ENCODE measurements around the gene EDAR. TPM values are rescaled to one million over a fixed set of nuclear protein-coding genes. Genes with fewer than 3 reads are reported as not detected.

Gene EDAR
- total and polyA plus RNA-seq, 7 donors: 0.01 TPM; not detected in 6

- WGBS, 3 donors: 97 to 100% (median 97%) methylated on average over 5 of the region's 5 CpGs
- DNase-seq (no peak), ATAC-seq (no peak)
- Histone ChIP-seq H3K4me3 (no peak overlapping the region), H3K27me3 (ENCODE audit: insufficient read depth in 3 of 3, low read length in 2 of 3) (peaks cover 0 to 3% (median 0%) of the 10 kb centered on the region in 3 donors), H3K9me3 (no peaks in the 10 kb centered on the region), H3K4me1 (no peaks in the 10 kb centered on the region), H3K27ac (no peak overlapping the region), H3K36me3 (ENCODE audit: insufficient read depth in 1 of 2, low read depth in 1 of 2) (no peaks in the 10 kb centered on the region)
- TF ChIP-seq CTCF (IDR thresholded peaks at IDR 0.05): no peak
- intact Hi-C loops (cut with DNase I): no loop called here
Measured at GRCh38 chr2:109027702-109028101, 38.7 kb upstream of the EDAR start.

- ATAC-seq (no peak), DNase-seq (no peak)
- no peak for TF ChIP-seq CTCF (IDR thresholded peaks at IDR 0.05)
- no peaks in the 10 kb centered on the region for H3K9me3 ChIP-seq
- H3K27ac ChIP-seq: no peak overlapping the region
- H3K27me3 ChIP-seq (ENCODE audit: insufficient read depth in 3 of 3, low read length in 2 of 3): peaks cover 0 to 3% (median 0%) of the 10 kb centered on the region in 3 donors
- H3K4me3 ChIP-seq: no peak overlapping the region
- H3K36me3 ChIP-seq (ENCODE audit: insufficient read depth in 1 of 2, low read depth in 1 of 2): no peaks in the 10 kb centered on the region
- intact Hi-C loops (cut with DNase I): no loop called here
- 89 to 96% (median 94%) methylated on average over 3 of the region's 3 CpGs for WGBS, 3 donors
- no peaks in the 10 kb centered on the region for H3K4me1 ChIP-seq
Measured at GRCh38 chr2:109024477-109024876, 35.5 kb upstream of the EDAR start.

- ATAC-seq: no peak
- no peak overlapping the region for H3K4me3 ChIP-seq
Measured at GRCh38 chr2:109021895-109022300, 32.9 kb upstream of the EDAR start.

GRCh38 chr2:109020217-109020637 is 31.2 kb upstream of the EDAR start:
- no peaks in the 10 kb centered on the region for H3K4me1 ChIP-seq
- TF ChIP-seq CTCF (IDR thresholded peaks at IDR 0.05): no peak
- WGBS, 3 donors: 14 to 18% (median 16%) methylated on average over 7 of the region's 7 CpGs
- intact Hi-C loops (cut with DNase I): no loop called here
- no peak overlapping the region for H3K4me3 ChIP-seq
- no peak for ATAC-seq
- no peak for DNase-seq
- H3K27me3 ChIP-seq (ENCODE audit: insufficient read depth in 3 of 3, low read length in 2 of 3): no peaks in the 10 kb centered on the region
- H3K9me3 ChIP-seq: no peaks in the 10 kb centered on the region
- no peak overlapping the region for H3K27ac ChIP-seq
- H3K36me3 ChIP-seq (ENCODE audit: insufficient read depth in 1 of 2, low read depth in 1 of 2): no peaks in the 10 kb centered on the region

More at GRCh38 chr2:109021895-109022300, 32.9 kb upstream of the EDAR start:
- 87 to 93% (median 89%) methylated on average over 13 of the region's 13 CpGs for WGBS, 3 donors
- Histone ChIP-seq H3K4me1 (no peaks in the 10 kb centered on the region), H3K27me3 (ENCODE audit: insufficient read depth in 3 of 3, low read length in 2 of 3) (no peaks in the 10 kb centered on the region), H3K36me3 (ENCODE audit: insufficient read depth in 1 of 2, low read depth in 1 of 2) (no peaks in the 10 kb centered on the region), H3K27ac (no peak overlapping the region), H3K9me3 (no peaks in the 10 kb centered on the region)
- no peak for DNase-seq
- intact Hi-C loops (cut with DNase I): no loop called here
- no peak for TF ChIP-seq CTCF (IDR thresholded peaks at IDR 0.05)

GRCh38 chr2:109018452-109018851 is 29.4 kb upstream of the EDAR start:
- TF ChIP-seq CTCF (IDR thresholded peaks at IDR 0.05): no peak
- WGBS, 3 donors: 88 to 94% (median 89%) methylated on average over 5 of the region's 5 CpGs
- Histone ChIP-seq H3K27me3 (ENCODE audit: insufficient read depth in 3 of 3, low read length in 2 of 3) (no peaks in the 10 kb centered on the region), H3K27ac (no peak overlapping the region), H3K4me3 (no peak overlapping the region), H3K36me3 (ENCODE audit: insufficient read depth in 1 of 2, low read depth in 1 of 2) (no peaks in the 10 kb centered on the region), H3K4me1 (no peaks in the 10 kb centered on the region), H3K9me3 (no peaks in the 10 kb centered on the region)
- intact Hi-C loops (cut with DNase I): no loop called here
- DNase-seq (no peak), ATAC-seq (no peak)
